ENCODE results near the gene CYP2A6. TPM values are rescaled to one million over a fixed set of nuclear protein-coding genes. Genes with fewer than 3 reads are reported as not detected.
"Not testable (repeated sequence)": the region's sequence is repeated elsewhere in the genome, so short reads cannot be mapped to it uniquely, and the experiment has no call there.

The CYP2A6 gene
- total and polyA plus RNA-seq, 2 experiments from 2014 or later: 0.39 TPM; not detected in 1

GRCh38 chr19:40872209-40872608 lies 22.0 kb upstream of the CYP2A6 start (continued):
- TF ChIP-seq CTCF (conservative IDR thresholded peaks at IDR 0.05; ENCODE audit: low read depth in 2 of 2): no peak
- no peak for TF ChIP-seq ZNF114 (CRISPR knock-in tag; IDR thresholded peaks at IDR 0.05)
- TF ChIP-seq POLR2AphosphoS5 (IDR thresholded peaks at IDR 0.05; ENCODE audit: low read depth): no peak
- no peak for TF ChIP-seq JUNB (IDR thresholded peaks at IDR 0.05; ENCODE audit: unreplicated experiment)
- no peak for TF ChIP-seq EZH2phosphoT487 (IDR thresholded peaks at IDR 0.05; ENCODE audit: unreplicated experiment)
- no peak for TF ChIP-seq REST (IDR thresholded peaks at IDR 0.05; ENCODE audit: unreplicated experiment)
- no peak for TF ChIP-seq CREB1 (CRISPR knock-in tag; IDR thresholded peaks at IDR 0.05; ENCODE audit: low read depth)
- TF ChIP-seq NANOG (IDR thresholded peaks at IDR 0.05; ENCODE audit: borderline replicate concordance): no peak
- TF ChIP-seq ZNF331 (CRISPR knock-in tag; IDR thresholded peaks at IDR 0.05; ENCODE audit: low read depth): no peak
- TF ChIP-seq EZH2 (IDR thresholded peaks at IDR 0.05; ENCODE audit: low read depth, unreplicated experiment): no peak
- TF ChIP-seq STAT1 (IDR thresholded peaks at IDR 0.05; ENCODE audit: unreplicated experiment): no peak

- no peaks in the 10 kb centered on the region for H3K4me1 Mint-ChIP-seq
- peaks cover 10% of the 10 kb centered on the region for H3K27me3 Mint-ChIP-seq (ENCODE audit: insufficient read depth, low read depth, poor library complexity)
- no peak overlapping the region for H3K27ac Mint-ChIP-seq
- no peak for TF ChIP-seq REST (IDR thresholded peaks at IDR 0.05; ENCODE audit: unreplicated experiment)
- no peak for TF ChIP-seq JUNB (IDR thresholded peaks at IDR 0.05; ENCODE audit: unreplicated experiment)
- TF ChIP-seq ETS1 (IDR thresholded peaks at IDR 0.05): no peak
- TF ChIP-seq NANOG (IDR thresholded peaks at IDR 0.05; ENCODE audit: borderline replicate concordance): no peak
- Histone ChIP-seq H3K4me3 (no peak overlapping the region), H3K27ac (ENCODE audit: low read depth) (no peak overlapping the region), H3K27me3 (ENCODE audit: insufficient read depth) (no peaks in the 10 kb centered on the region), H3K9me2 (ENCODE audit: insufficient read depth) (no peaks in the 10 kb centered on the region), H3K79me2 (replicated peaks; ENCODE audit: insufficient read depth) (no peaks in the 10 kb centered on the region), H3F3A (replicated peaks; ENCODE audit: low read depth) (no peaks in the 10 kb centered on the region), H3K4me2 (no peak overlapping the region), H3K4me1 (ENCODE audit: insufficient read depth) (no peaks in the 10 kb centered on the region), H3K36me3 (ENCODE audit: insufficient read depth) (no peaks in the 10 kb centered on the region), H2AFZ (no peak overlapping the region), H4K20me1 (replicated peaks; ENCODE audit: insufficient read depth) (no peaks in the 10 kb centered on the region)
- no peak overlapping the region for H3K4me3 Mint-ChIP-seq
- no peak for DNase-seq (ENCODE audit: low spot score)
- ATAC-seq: no peak
- H3K36me3 Mint-ChIP-seq (ENCODE audit: low read depth): no peaks in the 10 kb centered on the region
- peaks cover 5% of the 10 kb centered on the region; the same call in 1 of the 3 replicates for H3K9me3 Mint-ChIP-seq
Observed at GRCh38 chr19:40867701-40868100, 17.5 kb upstream of the CYP2A6 start.

DNA sequence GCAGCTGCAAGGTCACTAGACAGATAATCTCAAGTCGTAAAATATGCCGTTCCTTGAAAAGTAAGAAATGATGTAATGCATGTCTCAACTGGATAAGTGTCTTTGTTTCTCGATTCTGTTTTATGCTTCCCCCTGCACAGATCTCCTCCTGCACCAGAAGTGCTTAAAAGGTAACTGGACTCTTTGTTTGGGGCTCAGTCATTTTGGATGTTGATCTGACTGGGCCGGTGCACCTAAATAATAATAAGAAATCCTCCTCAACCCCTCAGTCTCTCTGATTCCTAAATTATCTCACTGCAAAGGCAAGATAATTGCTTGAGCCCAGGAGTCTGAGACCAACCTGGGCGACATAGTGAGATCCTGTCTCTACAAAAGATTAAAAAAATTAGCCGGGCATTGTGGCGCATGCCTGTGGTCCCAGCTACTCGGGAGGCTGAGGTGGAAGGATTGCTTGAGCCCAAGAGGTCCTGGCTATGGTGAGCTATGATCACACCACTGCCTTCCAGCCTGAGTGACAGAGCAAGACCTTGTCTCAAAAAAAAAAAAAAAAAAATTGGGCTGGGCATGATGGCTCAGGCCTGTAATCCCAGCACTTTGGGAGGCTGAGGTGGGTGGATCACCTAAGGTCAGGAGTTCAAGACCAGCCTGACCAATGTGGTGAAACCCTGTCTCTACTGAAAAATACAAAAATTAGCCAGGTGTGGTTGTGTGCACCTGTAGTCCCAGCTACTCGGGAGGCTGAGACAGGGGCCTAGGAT lies 14.7 kb upstream of the CYP2A6 start:
- H3K4me1 ChIP-seq (ENCODE audit: insufficient read depth); H3K27ac ChIP-seq (ENCODE audit: low read depth); H3K4me3 Mint-ChIP-seq; H3K27ac Mint-ChIP-seq; H3K36me3 ChIP-seq (ENCODE audit: insufficient read depth); H3K27me3 Mint-ChIP-seq (ENCODE audit: insufficient read depth, low read depth, poor library complexity); ATAC-seq; H3K27me3 ChIP-seq (ENCODE audit: insufficient read depth); H3K4me2 ChIP-seq; H4K20me1 ChIP-seq (replicated peaks; ENCODE audit: insufficient read depth); H3K36me3 Mint-ChIP-seq (ENCODE audit: low read depth); H3F3A ChIP-seq (replicated peaks; ENCODE audit: low read depth); H3K79me2 ChIP-seq (replicated peaks; ENCODE audit: insufficient read depth); H3K4me3 ChIP-seq; H3K4me1 Mint-ChIP-seq; H3K9me2 ChIP-seq (ENCODE audit: insufficient read depth); DNase-seq (ENCODE audit: low spot score); H3K9me3 Mint-ChIP-seq: not testable (repeated sequence)
- H2AFZ ChIP-seq: peak overlapping the region; percentile 23; the same call in 1 of the 2 replicates

All from GM23338 (cell line).